Parathyroid adenoma (tissue), 2 donors: ENCODE data around the gene CYBA.

Source experiments
- H2AFZ ChIP-seq: fragments of 300-600 bp; sonication (generic); one replicate; pipeline ENCODE4 v1.7.0; 2017; ENCODE audit warnings: antibody characterized with exemption, mild to moderate bottlenecking
- H3K27ac ChIP-seq: fragments of 300-600 bp; sonication (generic); one replicate; pipeline ENCODE4 v1.7.0; 2017
- H3K27me3 ChIP-seq: fragments of 300-600 bp; sonication (generic); one replicate; pipeline ENCODE4 v1.7.0; 2017; ENCODE audit warnings: low read length; ENCODE audit not compliant: control insufficient read depth, insufficient read depth
- H3K36me3 ChIP-seq: fragments of 300-600 bp; sonication (generic); one replicate; pipeline ENCODE4 v1.7.0; 2017; ENCODE audit warnings: low read length; ENCODE audit not compliant: control insufficient read depth, insufficient read depth
- H3K4me1 ChIP-seq: fragments of 300-600 bp; sonication (generic); one replicate; pipeline ENCODE4 v1.7.0; 2017; ENCODE audit warnings: control low read depth
- H3K4me2 ChIP-seq: fragments of 300-600 bp; sonication (generic); one replicate; pipeline ENCODE4 v1.7.0; 2017; ENCODE audit warnings: low read length
- H3K4me3 ChIP-seq: fragments of 300-600 bp; sonication (generic); one replicate; pipeline ENCODE4 v1.7.0; 2017; ENCODE audit warnings: low read depth, low read length
- H3K79me2 ChIP-seq: fragments of 300-600 bp; sonication (generic); one replicate; pipeline ENCODE4 v1.7.0; 2017; ENCODE audit warnings: control low read depth
- H3K9ac ChIP-seq: fragments of 300-600 bp; sonication (generic); one replicate; pipeline ENCODE4 v1.7.0; 2017; ENCODE audit warnings: mild to moderate bottlenecking
- H3K9me3 ChIP-seq: fragments of 300-600 bp; sonication (generic); one replicate; pipeline ENCODE4 v1.7.0; 2017; ENCODE audit warnings: low read length; ENCODE audit not compliant: control insufficient read depth
- TF ChIP-seq, protein P1 (sequence below): fragments of 300-600 bp; sonication (generic); IDR thresholded peaks from one replicate; pipeline ENCODE4 v1.7.0; 2017; ENCODE audit warnings: antibody characterized with exemption, mild to moderate bottlenecking
- donor health status: primary hyperparathyroidism.

Gene CYBA

DNA sequence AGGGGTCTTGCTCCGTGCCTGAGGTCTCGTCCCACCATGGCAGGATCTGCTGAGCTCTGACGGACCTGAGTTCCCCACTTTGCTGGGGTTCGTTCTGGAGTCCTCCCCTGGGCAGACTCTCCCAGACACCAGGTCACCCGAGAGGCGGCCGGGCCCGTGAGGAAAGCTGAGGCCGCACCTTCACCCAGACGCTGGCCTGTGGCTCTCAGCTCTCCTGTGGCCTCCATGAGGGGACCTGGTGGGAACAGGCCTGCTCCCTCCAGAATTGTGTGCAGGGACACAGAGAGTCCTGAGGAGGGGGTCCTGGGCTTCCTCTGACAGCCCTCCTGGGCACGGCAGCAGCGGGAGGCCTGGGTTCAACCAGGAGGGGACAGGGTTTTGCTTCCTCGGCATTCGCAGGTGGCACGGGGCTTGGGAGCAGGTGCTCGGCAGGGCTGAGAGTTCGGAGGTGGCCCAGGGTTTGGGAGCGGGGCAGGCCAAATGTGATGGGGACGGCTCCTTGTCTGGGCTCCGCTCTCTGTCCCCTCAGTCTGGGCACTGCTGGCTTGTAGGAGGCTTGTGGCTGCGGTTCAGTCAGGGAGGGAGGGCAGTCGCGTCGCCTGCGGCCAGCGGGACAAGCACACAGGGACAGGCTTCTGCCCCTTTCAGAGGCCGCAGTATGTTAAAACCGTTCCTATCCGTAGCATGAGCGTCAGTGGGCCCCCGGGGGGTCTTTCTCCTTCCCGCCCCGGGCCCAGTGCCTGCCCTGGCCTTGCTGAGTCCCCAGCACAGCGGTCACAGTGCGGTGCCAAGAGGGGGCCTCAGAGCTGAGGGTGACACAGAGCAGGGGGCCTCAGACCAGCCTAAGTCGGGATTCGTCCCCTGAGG, 43.6 kb upstream of the CYBA start:
- H3K36me3 ChIP-seq = no peaks in the 10 kb centered on the region
- no peaks in the 10 kb centered on the region for H3K79me2 ChIP-seq
- H3K27ac ChIP-seq = no peak overlapping the region
- no peaks in the 10 kb centered on the region for H3K9me3 ChIP-seq
- TF ChIP-seq, protein P1, sequence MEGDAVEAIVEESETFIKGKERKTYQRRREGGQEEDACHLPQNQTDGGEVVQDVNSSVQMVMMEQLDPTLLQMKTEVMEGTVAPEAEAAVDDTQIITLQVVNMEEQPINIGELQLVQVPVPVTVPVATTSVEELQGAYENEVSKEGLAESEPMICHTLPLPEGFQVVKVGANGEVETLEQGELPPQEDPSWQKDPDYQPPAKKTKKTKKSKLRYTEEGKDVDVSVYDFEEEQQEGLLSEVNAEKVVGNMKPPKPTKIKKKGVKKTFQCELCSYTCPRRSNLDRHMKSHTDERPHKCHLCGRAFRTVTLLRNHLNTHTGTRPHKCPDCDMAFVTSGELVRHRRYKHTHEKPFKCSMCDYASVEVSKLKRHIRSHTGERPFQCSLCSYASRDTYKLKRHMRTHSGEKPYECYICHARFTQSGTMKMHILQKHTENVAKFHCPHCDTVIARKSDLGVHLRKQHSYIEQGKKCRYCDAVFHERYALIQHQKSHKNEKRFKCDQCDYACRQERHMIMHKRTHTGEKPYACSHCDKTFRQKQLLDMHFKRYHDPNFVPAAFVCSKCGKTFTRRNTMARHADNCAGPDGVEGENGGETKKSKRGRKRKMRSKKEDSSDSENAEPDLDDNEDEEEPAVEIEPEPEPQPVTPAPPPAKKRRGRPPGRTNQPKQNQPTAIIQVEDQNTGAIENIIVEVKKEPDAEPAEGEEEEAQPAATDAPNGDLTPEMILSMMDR = no peak
- H3K4me2 ChIP-seq = no peak overlapping the region
- H3K27me3 ChIP-seq = no peaks in the 10 kb centered on the region
- no peaks in the 10 kb centered on the region for H3K4me1 ChIP-seq
- H3K9ac ChIP-seq = no peak overlapping the region
- H2AFZ ChIP-seq = no peak overlapping the region
- no peak overlapping the region for H3K4me3 ChIP-seq

DNA sequence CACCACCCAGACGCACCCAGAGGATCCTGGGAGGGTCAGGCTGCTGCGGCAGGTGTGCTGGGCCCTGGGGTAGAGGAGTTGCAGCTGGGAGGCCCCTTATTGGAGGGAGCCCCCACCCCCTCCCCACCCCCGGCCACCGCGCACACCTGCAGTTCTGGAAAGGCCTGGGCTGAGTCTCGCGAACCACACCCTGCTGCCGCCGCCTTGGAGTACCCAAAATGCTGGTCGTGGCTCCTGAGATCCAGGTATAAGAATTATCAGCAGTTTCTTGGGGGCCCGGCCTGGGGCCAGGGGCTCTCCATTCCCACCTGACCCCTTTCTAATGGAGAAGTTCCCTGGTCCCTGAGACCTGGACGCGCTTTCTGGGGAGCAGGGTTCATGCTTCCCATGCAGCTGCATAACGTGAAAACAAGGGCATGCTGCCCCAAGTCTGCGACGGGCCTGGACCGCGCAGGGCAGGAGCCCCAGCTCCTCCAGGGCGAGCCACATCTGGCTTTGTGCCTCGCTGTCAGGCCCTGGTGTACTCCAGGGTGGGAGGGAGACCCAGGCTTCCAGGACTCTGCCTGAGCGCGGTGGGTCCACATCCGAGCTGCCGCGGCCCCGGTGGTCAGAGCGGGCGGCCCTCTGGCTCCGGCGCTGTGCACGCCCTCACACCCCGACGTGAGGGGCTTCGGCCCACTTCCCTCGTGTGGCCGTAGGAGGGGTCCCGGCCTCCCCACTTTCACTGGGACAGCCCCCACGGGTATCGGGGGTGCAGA, 42.7 kb upstream of the CYBA start:
- H3K27me3 ChIP-seq = no peaks in the 10 kb centered on the region
- TF ChIP-seq, protein P1 = no peak
- H3K4me2 ChIP-seq = no peak overlapping the region
- no peak overlapping the region for H3K27ac ChIP-seq
- H3K36me3 ChIP-seq = no peaks in the 10 kb centered on the region
- H2AFZ ChIP-seq = no peak overlapping the region
- H3K9ac ChIP-seq = no peak overlapping the region
- H3K79me2 ChIP-seq = no peaks in the 10 kb centered on the region
- H3K9me3 ChIP-seq = no peaks in the 10 kb centered on the region
- H3K4me3 ChIP-seq = no peak overlapping the region
- peaks cover under 1% of the 10 kb centered on the region for H3K4me1 ChIP-seq

DNA sequence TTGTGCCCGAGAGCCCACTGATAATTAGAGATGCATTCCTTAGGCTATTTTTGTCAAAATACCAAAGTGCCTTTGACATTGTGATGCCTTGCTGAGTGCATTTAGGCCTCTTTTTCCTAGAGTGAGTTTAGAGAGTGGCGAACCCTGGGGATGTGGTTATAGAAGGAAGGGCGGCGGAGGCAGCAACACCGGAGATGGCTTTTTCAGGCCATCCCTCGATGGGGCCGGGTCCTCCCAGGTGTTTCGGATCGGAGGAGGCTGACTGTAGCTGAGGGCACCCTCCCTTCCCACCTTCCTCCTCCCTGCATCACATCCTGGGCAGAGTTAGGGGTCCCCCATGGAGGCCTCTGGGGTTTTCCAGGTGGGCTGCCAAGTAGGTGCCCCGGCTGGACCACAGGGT, 42.0 kb upstream of the CYBA start:
- no peak overlapping the region for H3K4me2 ChIP-seq
- no peaks in the 10 kb centered on the region for H3K9me3 ChIP-seq
- H3K36me3 ChIP-seq = no peaks in the 10 kb centered on the region
- no peaks in the 10 kb centered on the region for H3K79me2 ChIP-seq
- no peak overlapping the region for H3K9ac ChIP-seq
- H3K4me1 ChIP-seq = peaks cover 5% of the 10 kb centered on the region
- no peak overlapping the region for H3K4me3 ChIP-seq
- H3K27ac ChIP-seq = no peak overlapping the region
- no peaks in the 10 kb centered on the region for H3K27me3 ChIP-seq
- no peak overlapping the region for H2AFZ ChIP-seq
- TF ChIP-seq, protein P1 = no peak

DNA sequence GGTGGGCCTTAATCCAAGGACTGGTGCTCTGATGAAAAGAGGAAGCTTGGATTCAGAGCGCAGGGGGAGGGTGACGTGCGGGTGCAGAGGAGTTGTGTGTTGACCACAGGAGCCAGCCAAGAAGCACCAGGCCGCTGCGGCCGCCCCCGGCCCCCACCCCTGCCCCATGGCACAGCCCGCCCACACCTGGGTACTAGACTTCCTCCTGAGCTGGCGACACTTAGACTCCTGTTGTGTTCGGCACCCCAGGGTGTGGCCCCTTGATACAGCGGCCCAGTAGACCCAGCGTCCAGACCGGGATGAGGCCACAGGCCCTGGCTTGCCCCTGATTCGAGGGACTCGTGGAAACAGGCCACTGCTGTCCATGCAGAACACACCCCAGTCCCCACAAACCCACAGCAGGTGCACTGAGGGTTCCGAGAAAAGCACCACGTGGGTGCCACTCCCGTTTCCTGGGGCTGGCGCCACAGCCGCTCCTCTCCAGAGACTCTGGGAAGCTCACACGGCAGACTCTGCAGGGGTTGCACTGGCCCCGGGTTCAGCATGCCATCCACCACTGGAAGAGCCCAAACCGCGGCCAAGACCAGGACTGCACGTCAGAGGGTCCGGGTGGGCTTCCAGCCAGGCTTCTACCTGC, 41.2 kb upstream of the CYBA start:
- no peak overlapping the region for H3K4me3 ChIP-seq
- H3K9me3 ChIP-seq = no peaks in the 10 kb centered on the region
- no peaks in the 10 kb centered on the region for H3K27me3 ChIP-seq
- H3K4me2 ChIP-seq = no peak overlapping the region
- H3K4me1 ChIP-seq = peaks cover 11% of the 10 kb centered on the region
- H2AFZ ChIP-seq = no peak overlapping the region
- no peak overlapping the region for H3K27ac ChIP-seq
- TF ChIP-seq, protein P1 = no peak
- H3K79me2 ChIP-seq = no peaks in the 10 kb centered on the region
- no peaks in the 10 kb centered on the region for H3K36me3 ChIP-seq
- no peak overlapping the region for H3K9ac ChIP-seq
